Measurements from ENCODE around the gene HLA-DPB1. TPM values are rescaled to one million over a fixed set of nuclear protein-coding genes. Genes with fewer than 3 reads are reported as not detected.
"Not testable (repeated sequence)": the region's sequence is repeated elsewhere in the genome, so short reads cannot be mapped to it uniquely, and the experiment has no call there.

HLA-DPB1 gene
- total RNA-seq, 1 experiment from 2014 or later: 2.7 TPM

GRCh38 chr6:33061987-33062386 is 13.8 kb upstream of the HLA-DPB1 start:
- H3K4me1 ChIP-seq (ENCODE audit: insufficient read depth, low read length, poor library complexity, severe bottlenecking): no peaks in the 10 kb centered on the region
- TF ChIP-seq CTCF (conservative IDR thresholded peaks at IDR 0.05; ENCODE audit: low read depth, low read length): no peak
- TF ChIP-seq EZH2 (IDR thresholded peaks at IDR 0.05; ENCODE audit: borderline replicate concordance, low read depth, low read length, poor library complexity, severe bottlenecking): no peak
- H3K27me3 ChIP-seq (replicated peaks; ENCODE audit: insufficient read depth, low read depth, low read length, poor library complexity): peaks cover 10% of the 10 kb centered on the region
- DNase-seq (ENCODE audit: low spot score): peak; percentile 46
- intact Hi-C loops (cut with micrococcal nuclease; ENCODE audit: unreplicated experiment): no loop called here
- H3K27ac ChIP-seq (ENCODE audit: low read depth, low read length, poor library complexity, severe bottlenecking): no peak overlapping the region
- H3K9me3 ChIP-seq (ENCODE audit: low read depth, low read length, poor library complexity, severe bottlenecking): no peaks in the 10 kb centered on the region
- no peak overlapping the region for H3K4me3 ChIP-seq (ENCODE audit: low read depth, low read length, poor library complexity, severe bottlenecking)
- ChIA-PET CTCF (no interaction called here), POLR2A (ENCODE audit: low non-redundant PET) (no interaction called here)
- H3K36me3 ChIP-seq (ENCODE audit: insufficient read depth, low read length, poor library complexity, severe bottlenecking): no peaks in the 10 kb centered on the region
- BruUV-seq (replicated peaks): no TSS peak

- CTCF ChIA-PET; BruUV-seq (replicated peaks); DNase-seq (ENCODE audit: low spot score); H3K27me3 ChIP-seq (replicated peaks; ENCODE audit: insufficient read depth, low read depth, low read length, poor library complexity); POLR2A ChIA-PET (ENCODE audit: low non-redundant PET); H3K4me1 ChIP-seq (ENCODE audit: insufficient read depth, low read length, poor library complexity, severe bottlenecking); H3K36me3 ChIP-seq (ENCODE audit: insufficient read depth, low read length, poor library complexity, severe bottlenecking); H3K27ac ChIP-seq (ENCODE audit: low read depth, low read length, poor library complexity, severe bottlenecking); intact Hi-C loops (cut with micrococcal nuclease; ENCODE audit: unreplicated experiment); H3K9me3 ChIP-seq (ENCODE audit: low read depth, low read length, poor library complexity, severe bottlenecking); H3K4me3 ChIP-seq (ENCODE audit: low read depth, low read length, poor library complexity, severe bottlenecking): not testable (repeated sequence)
Measured at GRCh38 chr6:33063435-33063834, 12.4 kb upstream of the HLA-DPB1 start.

GRCh38 chr6:33064723-33065122 is 11.1 kb upstream of the HLA-DPB1 start:
- TF ChIP-seq EZH2 (IDR thresholded peaks at IDR 0.05; ENCODE audit: borderline replicate concordance, low read depth, low read length, poor library complexity, severe bottlenecking) (no peak), CTCF (conservative IDR thresholded peaks at IDR 0.05; ENCODE audit: low read depth, low read length) (no peak)
- H3K27ac ChIP-seq (ENCODE audit: low read depth, low read length, poor library complexity, severe bottlenecking): no peak overlapping the region

GRCh38 chr6:33065312-33065711 is 10.5 kb upstream of the HLA-DPB1 start:
- DNase-seq (ENCODE audit: low spot score): no peak
- CTCF ChIA-PET: interaction anchor here (0.7 kb wide), 1 partner anchor 61 kb away, joined by 3 read pairs; no protein-coding TSS in a partner anchor
- no peak overlapping the region for H3K4me3 ChIP-seq (ENCODE audit: low read depth, low read length, poor library complexity, severe bottlenecking)
- BruUV-seq (replicated peaks): no TSS peak
- POLR2A ChIA-PET (ENCODE audit: low non-redundant PET): no interaction called here
- H3K4me1 ChIP-seq (ENCODE audit: insufficient read depth, low read length, poor library complexity, severe bottlenecking): no peaks in the 10 kb centered on the region
- TF ChIP-seq CTCF (conservative IDR thresholded peaks at IDR 0.05; ENCODE audit: low read depth, low read length): no peak
- TF ChIP-seq EZH2 (IDR thresholded peaks at IDR 0.05; ENCODE audit: borderline replicate concordance, low read depth, low read length, poor library complexity, severe bottlenecking): no peak
- H3K9me3 ChIP-seq (ENCODE audit: low read depth, low read length, poor library complexity, severe bottlenecking): no peaks in the 10 kb centered on the region
- intact Hi-C loops (cut with micrococcal nuclease; ENCODE audit: unreplicated experiment): no loop called here
- H3K36me3 ChIP-seq (ENCODE audit: insufficient read depth, low read length, poor library complexity, severe bottlenecking): no peaks in the 10 kb centered on the region
- H3K27me3 ChIP-seq (replicated peaks; ENCODE audit: insufficient read depth, low read depth, low read length, poor library complexity): peaks cover 10% of the 10 kb centered on the region
- no peak overlapping the region for H3K27ac ChIP-seq (ENCODE audit: low read depth, low read length, poor library complexity, severe bottlenecking)

More at GRCh38 chr6:33064723-33065122, 11.1 kb upstream of the HLA-DPB1 start:
- H3K4me3 ChIP-seq (ENCODE audit: low read depth, low read length, poor library complexity, severe bottlenecking): no peak overlapping the region
- no TSS peak for BruUV-seq (replicated peaks)
- intact Hi-C loops (cut with micrococcal nuclease; ENCODE audit: unreplicated experiment): no loop called here
- no peaks in the 10 kb centered on the region for H3K4me1 ChIP-seq (ENCODE audit: insufficient read depth, low read length, poor library complexity, severe bottlenecking)
- no peaks in the 10 kb centered on the region for H3K9me3 ChIP-seq (ENCODE audit: low read depth, low read length, poor library complexity, severe bottlenecking)
- CTCF ChIA-PET: no interaction called here
- POLR2A ChIA-PET (ENCODE audit: low non-redundant PET): no interaction called here
- H3K27me3 ChIP-seq (replicated peaks; ENCODE audit: insufficient read depth, low read depth, low read length, poor library complexity): peaks cover 10% of the 10 kb centered on the region
- no peaks in the 10 kb centered on the region for H3K36me3 ChIP-seq (ENCODE audit: insufficient read depth, low read length, poor library complexity, severe bottlenecking)
- no peak for DNase-seq (ENCODE audit: low spot score)
